Right lobe of liver (tissue), 4 donors: Measurements from ENCODE around the gene TMED8.
A peak's percentile ranks its signal among the peaks of the same experiment; 100 is the strongest.

Source experiments
- POLR2A ChIP-seq: fragments of 450-650 bp; IDR thresholded peaks from one replicate; pipeline ENCODE4 v1.6.1; 2017; ENCODE audit warnings: antibody characterized with exemption, mild to moderate bottlenecking
- TF ChIP-seq, protein P1 (sequence below), 4 donors: fragments of 200-600 bp in 3 of 4; fragments of 450-650 bp in 1 of 4; IDR thresholded peaks; one replicate each; pipeline versions ENCODE4 v1.5.1 to v1.8.0; 2016 to 2022; ENCODE audit warnings: antibody characterized with exemption in 4 of 4, mild to moderate bottlenecking in 2 of 4
- donor health status: DM: no; HTN: no; CAD: no.
- donor health status: DM: no; HTN: no; CAD: no.
- donor health status: DM: no; HTN: yes; CAD: no.

- TF ChIP-seq, protein P1, sequence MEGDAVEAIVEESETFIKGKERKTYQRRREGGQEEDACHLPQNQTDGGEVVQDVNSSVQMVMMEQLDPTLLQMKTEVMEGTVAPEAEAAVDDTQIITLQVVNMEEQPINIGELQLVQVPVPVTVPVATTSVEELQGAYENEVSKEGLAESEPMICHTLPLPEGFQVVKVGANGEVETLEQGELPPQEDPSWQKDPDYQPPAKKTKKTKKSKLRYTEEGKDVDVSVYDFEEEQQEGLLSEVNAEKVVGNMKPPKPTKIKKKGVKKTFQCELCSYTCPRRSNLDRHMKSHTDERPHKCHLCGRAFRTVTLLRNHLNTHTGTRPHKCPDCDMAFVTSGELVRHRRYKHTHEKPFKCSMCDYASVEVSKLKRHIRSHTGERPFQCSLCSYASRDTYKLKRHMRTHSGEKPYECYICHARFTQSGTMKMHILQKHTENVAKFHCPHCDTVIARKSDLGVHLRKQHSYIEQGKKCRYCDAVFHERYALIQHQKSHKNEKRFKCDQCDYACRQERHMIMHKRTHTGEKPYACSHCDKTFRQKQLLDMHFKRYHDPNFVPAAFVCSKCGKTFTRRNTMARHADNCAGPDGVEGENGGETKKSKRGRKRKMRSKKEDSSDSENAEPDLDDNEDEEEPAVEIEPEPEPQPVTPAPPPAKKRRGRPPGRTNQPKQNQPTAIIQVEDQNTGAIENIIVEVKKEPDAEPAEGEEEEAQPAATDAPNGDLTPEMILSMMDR (IDR thresholded peaks at IDR 0.05): peak; percentile 19 to 41 (median 25)
- TF ChIP-seq POLR2A: peak; percentile 35
Measured at GRCh38 chr14:77376771-77377501, at the start of gene TMED8, which contains the start of gene SAMD15.
